Measurements from ENCODE around the gene HAS3.
A peak's percentile ranks its signal among the peaks of the same experiment; 100 is the strongest.

Gene HAS3

GRCh38 chr16:69094501-69094900 is 11.0 kb upstream of the HAS3 start:
- DNase-seq: no peak

- peak; percentile 35 for DNase-seq
Observed at GRCh38 chr16:69095193-69095592, 10.3 kb upstream of the HAS3 start.

GRCh38 chr16:69100071-69100691 is 5.3 kb upstream of the HAS3 start:
- DNase-seq: peak; percentile 55

- no peak for DNase-seq
Observed at GRCh38 chr16:69106491-69107315, 1.2 kb downstream of the HAS3 start.

GRCh38 chr16:69107316-69107962 is 2.0 kb downstream of the HAS3 start:
- no peak for DNase-seq

- no peak for DNase-seq
Observed at GRCh38 chr16:69108064-69108904, 2.8 kb downstream of the HAS3 start.

- no peak for DNase-seq
Observed at GRCh38 chr16:69108905-69109252, 3.4 kb downstream of the HAS3 start.

- no peak for DNase-seq
Observed at GRCh38 chr16:69109486-69110270, 4.2 kb downstream of the HAS3 start.

- no peak for DNase-seq
Observed at GRCh38 chr16:69110406-69110805, 5.0 kb downstream of the HAS3 start.

GRCh38 chr16:69111216-69111875 is 5.9 kb downstream of the HAS3 start:
- no peak for DNase-seq

- no peak for DNase-seq
Observed at GRCh38 chr16:69111876-69112230, 6.4 kb downstream of the HAS3 start.

GRCh38 chr16:69112285-69113129 is 7.1 kb downstream of the HAS3 start:
- no peak for DNase-seq

GRCh38 chr16:69113216-69113615 is 7.8 kb downstream of the HAS3 start:
- no peak for DNase-seq

- DNase-seq: no peak
Observed at GRCh38 chr16:69114346-69114975, 9.0 kb downstream of the HAS3 start.

- DNase-seq: no peak
Observed at GRCh38 chr16:69114976-69115355, 9.5 kb downstream of the HAS3 start.

- no peak for DNase-seq
Observed at GRCh38 chr16:69115361-69115760, 9.9 kb downstream of the HAS3 start.

GRCh38 chr16:69115837-69116236 is 10.4 kb downstream of the HAS3 start:
- no peak for DNase-seq

GRCh38 chr16:69116256-69116875 is 10.9 kb downstream of the HAS3 start:
- no peak for DNase-seq

- no peak for DNase-seq
Observed at GRCh38 chr16:69116906-69117305, 11.5 kb downstream of the HAS3 start.

GRCh38 chr16:69118468-69118867 is 13.0 kb downstream of the HAS3 start:
- no peak for DNase-seq
